GM21619 (cell line): ENCODE data around the gene SSPN.

Experiments used
- ATAC-seq: cut with Tn5 transposase; IDR thresholded peaks from one replicate; pipeline ENCODE4 v1.9.1; 2021; ENCODE audit not compliant: unreplicated experiment

The SSPN gene

GRCh38 chr12:26185532-26186320, 9.6 kb upstream of the SSPN start:
- ATAC-seq = no peak

GRCh38 chr12:26187014-26187798, 8.2 kb upstream of the SSPN start:
- no peak for ATAC-seq

GRCh38 chr12:26188127-26188526, 7.2 kb upstream of the SSPN start:
- ATAC-seq = no peak

GRCh38 chr12:26188641-26189040, 6.7 kb upstream of the SSPN start:
- ATAC-seq = no peak

GRCh38 chr12:26192142-26192541, 3.2 kb upstream of the SSPN start:
- ATAC-seq = no peak

GRCh38 chr12:26193539-26193938, 1.8 kb upstream of the SSPN start:
- ATAC-seq = no peak

- ATAC-seq = no peak
Measured at GRCh38 chr12:26195641-26196420, 458 bp downstream of the SSPN start.

- ATAC-seq = no peak
Measured at GRCh38 chr12:26196421-26196716, 996 bp downstream of the SSPN start.

- no peak for ATAC-seq
Measured at GRCh38 chr12:26197832-26198231, 2.5 kb downstream of the SSPN start.

- ATAC-seq = no peak
Measured at GRCh38 chr12:26198742-26199141, 3.4 kb downstream of the SSPN start.

GRCh38 chr12:26203167-26203780, 7.9 kb downstream of the SSPN start:
- ATAC-seq = no peak

- ATAC-seq = no peak
Measured at GRCh38 chr12:26204612-26205289, 9.4 kb downstream of the SSPN start.

GRCh38 chr12:26205298-26205697, 9.9 kb downstream of the SSPN start:
- ATAC-seq = no peak

GRCh38 chr12:26205941-26206340, 10.6 kb downstream of the SSPN start:
- no peak for ATAC-seq

GRCh38 chr12:26211331-26211730, 16.0 kb downstream of the SSPN start:
- ATAC-seq = no peak

- no peak for ATAC-seq
Measured at GRCh38 chr12:26212396-26212795, 17.0 kb downstream of the SSPN start.

GRCh38 chr12:26212988-26213387, 17.6 kb downstream of the SSPN start:
- no peak for ATAC-seq

- ATAC-seq = no peak
Measured at GRCh38 chr12:26214121-26214520, 18.7 kb downstream of the SSPN start.

GRCh38 chr12:26219736-26220135, 24.4 kb downstream of the SSPN start:
- ATAC-seq = no peak

GRCh38 chr12:26224657-26225056, 29.3 kb downstream of the SSPN start:
- no peak for ATAC-seq

- ATAC-seq = no peak
Measured at GRCh38 chr12:26226122-26226521, 30.7 kb downstream of the SSPN start.
